Astrocyte (in vitro differentiated cells and primary cell): Measurements from ENCODE around the gene LIPG. TPM values are rescaled to one million over a fixed set of nuclear protein-coding genes. Genes with fewer than 3 reads are reported as not detected.

ENCODE experiments used
- DNase-seq: peaks from one replicate; pipeline ENCODE4 v3.0.0-alpha.2; 2010; ENCODE audit warnings: low read depth
- FAIRE-seq: peaks from 2 replicates; lab custom pipeline; 2011; peaks lifted over from hg19 to GRCh38; lab: Jason Lieb, UNC
- H2AFZ ChIP-seq: 2 replicates; pipeline ENCODE4 v1.6.0; 2012; ENCODE audit warnings: low read depth, low read length, inconsistent platforms
- H3K27ac ChIP-seq: 2 replicates; pipeline ENCODE4 v1.5.1; 2011; ENCODE audit warnings: low read depth, low read length, inconsistent platforms
- H3K27me3 ChIP-seq: 2 replicates; pipeline ENCODE4 v1.6.0; 2011; ENCODE audit warnings: low read length, inconsistent platforms; ENCODE audit not compliant: insufficient read depth
- H3K36me3 ChIP-seq: 2 replicates; pipeline ENCODE4 v1.5.1; 2011; ENCODE audit warnings: low read length, inconsistent platforms; ENCODE audit not compliant: insufficient read depth
- H3K4me1 ChIP-seq: 2 replicates; pipeline ENCODE4 v1.5.1; 2011; ENCODE audit warnings: low read length, inconsistent platforms; ENCODE audit not compliant: insufficient read depth
- H3K4me2 ChIP-seq: 2 replicates; pipeline ENCODE4 v1.6.0; 2012; ENCODE audit warnings: low read length, inconsistent platforms
- H3K4me3 ChIP-seq: 2 replicates; pipeline ENCODE4 v1.5.1; 2011; ENCODE audit warnings: low read depth, mild to moderate bottlenecking, low read length, inconsistent platforms; ENCODE audit not compliant: insufficient read depth
- H3K79me2 ChIP-seq: 2 replicates; pipeline ENCODE4 v1.6.0; 2012; ENCODE audit warnings: mild to moderate bottlenecking, low read length, inconsistent platforms; ENCODE audit not compliant: insufficient read depth
- H3K9ac ChIP-seq: 2 replicates; pipeline ENCODE4 v1.6.0; 2012; ENCODE audit warnings: mild to moderate bottlenecking, low read length, inconsistent platforms
- H3K9me3 ChIP-seq: 2 replicates; pipeline ENCODE4 v1.5.1; 2012; ENCODE audit warnings: low read depth, mild to moderate bottlenecking, low read length, inconsistent platforms; ENCODE audit not compliant: insufficient read depth
- H4K20me1 ChIP-seq: 2 replicates; pipeline ENCODE4 v1.6.0; 2012; ENCODE audit warnings: low read length, inconsistent platforms; ENCODE audit not compliant: insufficient read depth
- H3K27ac Mint-ChIP-seq: one replicate; pipeline ENCODE4 v1.8.0; 2021; ENCODE audit warnings: mild to moderate bottlenecking, mixed read lengths; ENCODE audit not compliant: unreplicated experiment
- H3K27me3 Mint-ChIP-seq: one replicate; pipeline ENCODE4 v1.8.0; 2021; ENCODE audit warnings: low read depth, mixed read lengths; ENCODE audit not compliant: unreplicated experiment
- H3K36me3 Mint-ChIP-seq: one replicate; pipeline ENCODE4 v1.8.0; 2021; ENCODE audit warnings: low read depth, mixed read lengths; ENCODE audit not compliant: unreplicated experiment
- H3K4me1 Mint-ChIP-seq: one replicate; pipeline ENCODE4 v1.8.0; 2021; ENCODE audit warnings: low read depth, mixed read lengths; ENCODE audit not compliant: unreplicated experiment
- H3K4me3 Mint-ChIP-seq: one replicate; pipeline ENCODE4 v1.8.0; 2021; ENCODE audit warnings: mild to moderate bottlenecking, moderate library complexity, mixed read lengths; ENCODE audit not compliant: unreplicated experiment
- H3K9me3 Mint-ChIP-seq: one replicate; pipeline ENCODE4 v1.8.0; 2021; ENCODE audit warnings: mild to moderate bottlenecking, mixed read lengths; ENCODE audit not compliant: unreplicated experiment
- CTCF ChIP-seq: IDR thresholded peaks from 2 replicates; pipeline ENCODE4 v1.5.1; 2011; ENCODE audit warnings: low read depth, mild to moderate bottlenecking, inconsistent platforms, low read length, moderate library complexity; ENCODE audit not compliant: insufficient read depth
- EZH2 ChIP-seq: IDR thresholded peaks from 2 replicates; pipeline ENCODE4 v1.6.1; 2012; ENCODE audit warnings: mild to moderate bottlenecking, low read length, inconsistent platforms; ENCODE audit not compliant: insufficient read depth
- total RNA-seq: library from RNA; stranded (reverse); gene quantifications from 2 replicates; pipeline ENCODE4 v1.2.1, GENCODE V29; 2021

LIPG gene
- total RNA-seq, 1 donor from 2014 or later: 18.3 TPM

- peak overlapping the region; percentile 20 for H3K4me3 ChIP-seq
- TF ChIP-seq EZH2 (no peak), CTCF (no peak)
- H3K9ac ChIP-seq: no peak overlapping the region
- H3K79me2 ChIP-seq: no peaks in the 10 kb centered on the region
- peak overlapping the region; percentile 94 for H3K4me2 ChIP-seq
- no peaks in the 10 kb centered on the region for H3K9me3 Mint-ChIP-seq
- peaks cover 40% of the 10 kb centered on the region for H3K27me3 Mint-ChIP-seq
- no peak for DNase-seq
- H4K20me1 ChIP-seq: peaks cover 5% of the 10 kb centered on the region
- H3K27ac Mint-ChIP-seq: peak overlapping the region; percentile 43
- H3K36me3 Mint-ChIP-seq: peaks cover 3% of the 10 kb centered on the region
- peaks cover 37% of the 10 kb centered on the region for H3K4me1 ChIP-seq
- H3K27me3 ChIP-seq: peaks cover 16% of the 10 kb centered on the region
- H3K36me3 ChIP-seq: no peaks in the 10 kb centered on the region
- no peak for FAIRE-seq
- H3K9me3 ChIP-seq: no peaks in the 10 kb centered on the region
- no peak overlapping the region for H2AFZ ChIP-seq
- peak overlapping the region; percentile 85 for H3K4me3 Mint-ChIP-seq
- H3K27ac ChIP-seq: no peak overlapping the region
- peaks cover 28% of the 10 kb centered on the region for H3K4me1 Mint-ChIP-seq
These were observed 2.1 kb downstream of the LIPG start for GRCh38 chr18:49563701-49564517.

- Histone ChIP-seq H2AFZ (no peak overlapping the region), H3K36me3 (no peaks in the 10 kb centered on the region), H3K4me1 (peaks cover 37% of the 10 kb centered on the region), H3K4me2 (peak overlapping the region; percentile 94), H3K27me3 (peaks cover 16% of the 10 kb centered on the region), H3K27ac (no peak overlapping the region), H3K9ac (no peak overlapping the region), H3K4me3 (no peak overlapping the region), H3K79me2 (no peaks in the 10 kb centered on the region), H4K20me1 (peaks cover 5% of the 10 kb centered on the region), H3K9me3 (no peaks in the 10 kb centered on the region)
- FAIRE-seq (no peak), DNase-seq (no peak)
- Mint-ChIP-seq H3K9me3 (no peaks in the 10 kb centered on the region), H3K4me3 (no peak overlapping the region), H3K36me3 (peaks cover 3% of the 10 kb centered on the region), H3K27ac (peak overlapping the region; percentile 43), H3K27me3 (peaks cover 36% of the 10 kb centered on the region), H3K4me1 (peaks cover 30% of the 10 kb centered on the region)
- no peak for TF ChIP-seq CTCF
- TF ChIP-seq EZH2: no peak
These were observed 2.6 kb downstream of the LIPG start for GRCh38 chr18:49564518-49564834.

- peak overlapping the region; percentile 58 for H3K4me2 ChIP-seq
- H3K4me3 ChIP-seq: no peak overlapping the region
- no peak overlapping the region for H3K9ac ChIP-seq
- H2AFZ ChIP-seq: no peak overlapping the region
- peak overlapping the region; percentile 18 for H3K27ac Mint-ChIP-seq
- DNase-seq (no peak), FAIRE-seq (no peak)
- H3K9me3 ChIP-seq: no peaks in the 10 kb centered on the region
- no peak for TF ChIP-seq EZH2
- TF ChIP-seq CTCF: no peak
- H3K4me1 Mint-ChIP-seq: peaks cover 30% of the 10 kb centered on the region
- peaks cover 34% of the 10 kb centered on the region for H3K27me3 Mint-ChIP-seq
- H3K9me3 Mint-ChIP-seq: no peaks in the 10 kb centered on the region
- no peaks in the 10 kb centered on the region for H3K79me2 ChIP-seq
- peaks cover 37% of the 10 kb centered on the region for H3K4me1 ChIP-seq
- H3K27ac ChIP-seq: no peak overlapping the region
- peaks cover 5% of the 10 kb centered on the region for H4K20me1 ChIP-seq
- peaks cover 12% of the 10 kb centered on the region for H3K27me3 ChIP-seq
- no peak overlapping the region for H3K4me3 Mint-ChIP-seq
- H3K36me3 ChIP-seq: no peaks in the 10 kb centered on the region
- peaks cover 3% of the 10 kb centered on the region for H3K36me3 Mint-ChIP-seq
These were observed 3.2 kb downstream of the LIPG start for GRCh38 chr18:49565101-49565500.
